HuH-7 (cell line): ENCODE data around the gene TBC1D2B.
A peak's percentile ranks its signal among the peaks of the same experiment; 100 is the strongest.

Experiments used
- DNase-seq: peaks from one replicate; pipeline ENCODE4 v3.0.0; 2011; ENCODE audit warnings: low spot score

Gene TBC1D2B

GRCh38 chr15:78093242-78094020, 15.9 kb upstream of the TBC1D2B start:
- no peak for DNase-seq

- no peak for DNase-seq
Measured at GRCh38 chr15:78092261-78093041, 14.9 kb upstream of the TBC1D2B start, which contains the start of gene SH2D7. TSS of gene SH2D7 (plus strand) at chr15:78092561. CDS start at chr15:78092585, 24 bp downstream.

DNA sequence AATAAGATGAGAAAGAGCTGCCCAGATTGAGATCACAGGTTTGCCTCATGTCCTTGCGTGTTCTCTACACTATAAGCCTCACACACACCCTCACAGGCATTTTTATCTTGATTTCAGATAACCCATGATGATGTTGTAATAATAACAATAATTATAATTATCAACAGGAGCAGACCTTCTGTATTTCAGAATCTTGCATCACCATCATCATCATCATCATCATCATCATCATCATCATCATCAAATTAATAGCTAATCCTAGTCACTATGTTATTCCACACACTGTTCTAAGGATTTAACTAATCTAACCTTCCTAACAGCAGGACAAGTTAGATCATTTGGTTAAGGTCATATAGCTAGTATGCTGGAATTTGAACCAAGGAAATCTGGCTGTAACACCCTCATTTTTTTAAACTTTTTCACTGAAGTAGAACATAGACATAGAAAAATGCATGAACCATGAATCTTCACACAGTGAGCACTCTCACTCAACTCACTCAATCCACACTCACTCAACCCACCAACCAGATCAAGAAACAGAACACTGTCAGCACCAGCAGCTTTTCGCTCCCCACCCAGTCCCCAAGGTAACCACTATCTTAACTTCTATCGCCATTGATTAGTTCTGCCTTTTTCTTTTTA, 13.0 kb upstream of the TBC1D2B start:
- DNase-seq: no peak

DNA sequence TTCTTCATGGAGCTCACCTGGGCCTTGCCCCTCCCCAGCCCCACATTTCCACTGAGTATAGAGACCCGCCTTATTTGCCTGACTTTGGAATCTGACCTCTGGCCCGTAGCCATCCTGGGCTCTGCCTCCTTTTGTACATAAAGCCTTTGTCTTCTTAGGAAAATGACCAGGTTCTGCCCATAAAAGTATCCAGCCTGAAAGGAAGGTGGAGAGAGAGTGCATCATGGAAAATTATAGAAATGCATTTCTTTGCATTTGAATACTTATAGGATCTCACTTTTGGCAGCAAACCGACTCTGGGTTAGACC, 11.2 kb upstream of the TBC1D2B start:
- no peak for DNase-seq

DNA sequence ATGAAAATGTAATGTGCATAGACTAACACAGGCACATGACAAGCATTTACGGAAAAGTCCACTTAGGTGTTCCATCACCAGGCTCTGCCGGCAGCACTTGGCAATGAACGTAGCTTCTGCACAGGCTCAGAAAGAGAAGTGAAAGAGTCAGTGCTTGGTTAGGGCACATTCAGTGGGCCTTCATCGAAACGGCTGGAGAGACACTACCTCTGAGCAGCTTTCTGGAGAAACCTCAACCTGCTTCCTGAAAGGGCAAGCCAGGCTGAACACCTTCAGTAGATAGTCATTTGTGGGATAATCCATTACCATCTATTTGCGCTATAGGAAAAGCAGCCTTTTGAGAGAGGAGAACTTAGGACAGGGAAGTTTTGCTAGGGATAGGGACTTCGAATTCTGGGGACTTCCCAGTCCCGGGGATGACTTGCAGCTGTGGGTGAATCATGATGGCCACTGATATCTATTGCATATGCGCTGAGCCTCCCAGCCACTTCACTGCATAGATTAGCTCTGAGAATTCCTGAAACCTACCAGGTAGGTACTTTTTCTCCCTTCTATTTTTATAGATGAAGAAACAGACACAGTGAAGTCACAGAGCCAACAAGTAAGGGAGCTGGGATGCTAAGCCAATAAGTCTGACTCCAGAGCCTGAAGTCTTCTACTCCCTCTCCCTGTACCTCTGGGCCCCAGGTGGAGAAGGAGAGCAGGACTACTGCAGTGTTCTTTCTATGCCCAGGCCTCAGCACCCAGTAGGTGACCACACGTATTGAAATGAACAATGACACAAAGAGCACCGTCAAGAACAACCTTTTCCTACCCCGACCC, 10.7 kb upstream of the TBC1D2B start:
- DNase-seq: no peak

- no peak for DNase-seq
Measured at GRCh38 chr15:78085928-78086327, 8.4 kb upstream of the TBC1D2B start.

DNA sequence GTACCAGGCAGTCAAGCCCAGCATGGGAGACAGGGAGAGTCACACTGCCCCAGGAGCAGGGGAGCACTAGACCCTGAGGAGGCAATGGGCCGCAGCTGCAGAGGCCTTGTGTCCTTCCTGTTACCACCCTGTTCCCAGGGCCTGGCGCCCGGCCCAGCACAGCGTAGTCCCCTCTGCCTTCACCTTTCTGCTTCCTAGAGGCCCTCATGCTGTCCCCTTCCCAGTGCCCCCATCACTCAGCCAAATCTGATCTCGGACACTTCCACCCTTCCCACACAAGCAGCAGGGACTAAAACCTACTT, 6.9 kb upstream of the TBC1D2B start:
- no peak for DNase-seq

DNA sequence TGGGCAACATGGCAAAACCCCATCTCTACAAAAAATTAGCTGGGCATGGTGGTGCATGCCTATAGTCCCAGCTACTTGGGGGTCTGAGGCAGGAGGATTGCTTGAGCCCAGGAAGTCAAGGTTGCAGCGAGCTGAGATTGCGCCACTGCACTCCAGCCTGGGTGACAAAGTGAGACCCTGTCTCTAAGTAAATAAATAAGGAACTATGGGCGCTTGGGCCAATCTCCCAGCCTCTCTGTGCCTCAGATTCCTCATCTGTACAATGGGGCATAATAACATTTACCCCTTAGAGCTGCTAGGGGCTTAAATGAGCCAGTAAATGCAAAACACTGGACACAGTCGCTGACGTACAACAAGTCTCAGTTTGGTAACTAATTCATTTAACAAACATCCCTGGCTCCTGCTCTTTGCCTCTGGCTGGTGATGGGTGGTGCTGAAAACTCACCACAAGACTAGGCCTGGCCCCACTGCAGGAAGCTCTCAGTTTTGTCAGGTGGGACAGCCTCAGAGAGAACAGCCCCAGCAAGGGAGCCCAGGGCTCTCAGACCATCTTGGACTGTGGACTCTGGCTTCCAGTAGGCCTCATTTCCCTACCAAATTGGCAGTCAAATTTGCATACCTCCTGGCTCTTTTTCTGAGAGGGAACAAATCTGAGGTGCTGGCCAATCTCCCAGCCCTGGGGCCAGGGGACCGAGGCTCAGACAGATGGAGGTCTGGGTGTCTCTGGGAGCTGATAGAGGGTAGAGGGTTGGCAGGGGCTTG, 6.4 kb upstream of the TBC1D2B start:
- DNase-seq: peak; percentile 48

- no peak for DNase-seq
Measured at GRCh38 chr15:78083186-78083585, 5.7 kb upstream of the TBC1D2B start.

DNA sequence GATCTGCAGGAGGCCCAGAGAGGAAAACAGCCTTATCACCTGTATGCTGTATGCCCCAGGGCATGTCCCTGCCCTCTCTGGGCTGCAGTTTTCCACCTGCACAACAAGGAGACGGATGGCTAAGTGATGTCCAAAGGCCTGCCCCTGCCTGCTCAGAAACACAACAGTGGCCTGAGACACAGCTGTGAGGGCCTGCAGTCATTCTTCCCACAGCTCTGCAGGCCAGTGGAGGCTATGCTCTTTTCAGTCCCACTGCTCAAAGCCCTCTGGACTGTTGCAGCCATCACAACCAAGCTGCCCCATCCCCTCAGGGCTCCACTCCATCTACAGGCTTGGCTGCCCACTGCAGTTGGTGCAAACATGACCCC, 5.2 kb upstream of the TBC1D2B start:
- no peak for DNase-seq

DNA sequence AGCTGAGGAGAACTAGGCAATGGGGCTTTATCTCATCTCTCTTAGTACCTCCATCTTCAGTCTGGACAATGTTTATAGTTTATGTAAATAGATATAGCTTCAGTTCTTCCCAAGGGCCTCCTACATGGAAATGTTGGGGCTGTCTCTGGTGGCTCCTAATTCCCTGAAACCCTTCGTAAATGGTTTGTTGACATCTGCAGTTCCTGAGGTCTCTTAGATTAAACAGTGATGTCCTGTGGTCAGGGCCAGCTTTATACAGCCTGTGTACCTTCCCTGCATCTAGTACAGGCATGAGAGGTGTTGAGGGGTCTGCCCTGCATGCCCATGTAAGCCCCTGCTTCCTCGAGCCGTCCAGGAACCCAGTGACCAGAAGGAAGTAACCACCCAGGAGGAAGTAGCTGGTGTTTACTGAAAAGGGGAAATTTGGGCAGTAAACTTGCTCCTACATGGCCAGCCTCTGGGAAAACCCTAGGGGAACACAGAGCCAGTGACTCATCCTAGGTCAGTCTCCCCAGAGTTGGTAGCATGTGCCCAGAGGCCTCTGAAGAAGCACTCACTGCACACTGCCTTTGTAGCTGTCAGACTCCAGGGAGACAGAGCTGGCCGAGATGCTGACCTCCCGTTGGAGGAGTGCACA, 4.7 kb upstream of the TBC1D2B start:
- DNase-seq: no peak

- no peak for DNase-seq
Measured at GRCh38 chr15:78080088-78080460, 2.6 kb upstream of the TBC1D2B start.

DNA sequence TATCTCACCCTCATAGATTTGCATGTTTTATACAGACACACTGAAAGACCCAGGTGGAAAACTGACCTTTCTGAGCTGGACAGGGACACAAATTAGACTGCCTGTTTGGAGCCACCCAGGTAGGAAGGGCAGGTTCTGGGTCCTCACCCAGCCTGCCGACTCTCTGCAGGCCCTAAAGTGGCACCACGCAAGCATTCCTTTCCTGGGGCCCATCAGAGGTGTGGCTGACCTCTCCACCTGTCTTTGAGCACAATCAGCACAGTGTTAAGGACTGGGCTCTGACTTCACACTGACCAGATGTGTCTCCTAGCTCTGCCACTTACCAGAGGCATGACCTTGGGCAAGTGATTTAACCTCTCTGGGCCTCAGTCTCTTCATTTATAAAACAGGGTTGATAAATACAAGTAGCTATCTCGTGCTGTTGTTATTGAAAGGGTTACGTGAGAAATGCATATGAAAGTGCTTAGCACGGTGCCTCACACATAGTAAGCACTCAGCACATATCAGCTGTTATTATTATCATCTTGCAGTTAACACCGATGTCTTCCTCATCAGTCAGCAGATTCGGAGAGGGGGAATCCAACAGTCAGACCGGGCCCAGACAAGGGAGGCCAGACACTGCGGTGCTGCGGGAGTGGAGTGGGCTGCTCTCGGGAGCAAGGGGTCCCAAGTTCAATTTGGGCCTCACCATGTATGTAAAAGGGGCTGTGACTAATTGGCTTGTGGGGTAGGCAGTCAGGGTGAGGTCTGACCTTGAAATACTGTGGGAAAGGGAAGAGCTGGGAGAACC, 2.0 kb upstream of the TBC1D2B start:
- DNase-seq: no peak

DNA sequence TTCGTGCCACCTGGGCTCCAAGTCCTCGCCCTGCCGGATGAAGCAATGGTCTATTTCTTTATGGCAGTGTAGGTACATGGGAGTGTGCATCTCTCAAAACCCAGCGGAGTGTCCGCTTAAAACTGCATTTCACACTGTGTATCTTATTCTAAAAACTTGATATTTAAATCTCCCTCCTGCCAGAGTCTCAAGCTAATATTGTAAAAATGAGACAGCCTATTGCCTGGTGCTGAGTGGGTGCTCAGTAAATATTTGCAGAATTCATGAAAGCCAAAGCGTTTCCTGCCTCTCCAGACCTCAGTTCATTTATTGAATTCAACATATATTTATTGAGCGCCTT, 330 bp upstream of the TBC1D2B start:
- no peak for DNase-seq

- DNase-seq: no peak
Measured at GRCh38 chr15:78076231-78077052, 1.1 kb downstream of the TBC1D2B start.

DNA sequence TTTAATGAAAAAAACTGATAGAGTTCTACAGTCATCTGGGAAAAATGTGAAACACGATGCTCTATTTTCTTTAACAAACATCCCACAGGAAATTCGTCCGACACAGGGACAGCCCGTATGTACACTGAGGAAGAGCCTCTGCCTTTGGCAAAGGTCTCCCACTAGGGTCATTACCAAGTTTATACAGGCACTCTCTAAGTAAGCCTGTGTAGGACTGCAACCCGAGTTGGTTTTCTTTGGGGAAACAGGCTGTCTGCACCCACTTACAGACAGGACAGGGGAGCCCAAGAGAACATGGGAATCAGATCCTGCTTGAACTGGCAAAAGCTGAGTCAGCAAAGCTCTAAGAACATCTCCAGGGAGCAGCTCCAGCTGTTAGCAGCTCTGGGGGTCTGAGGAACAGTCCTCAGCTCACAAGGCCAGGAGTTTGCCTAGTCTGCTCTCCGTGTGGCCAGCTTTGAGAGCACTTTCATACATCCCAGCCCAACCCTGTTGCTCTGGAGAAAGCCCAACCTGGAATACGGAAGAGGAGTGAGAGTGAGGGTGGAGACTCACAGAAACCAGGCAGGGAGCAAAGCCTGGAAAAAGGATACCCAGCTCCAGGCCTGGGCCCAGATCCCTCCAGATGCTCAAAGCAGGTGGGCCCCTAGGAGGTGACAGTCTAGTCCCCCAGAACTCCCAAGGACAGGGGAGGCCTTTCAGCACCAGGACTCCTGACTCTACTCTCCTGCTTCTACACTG, 1.9 kb downstream of the TBC1D2B start:
- no peak for DNase-seq

GRCh38 chr15:78073046-78073787, 4.3 kb downstream of the TBC1D2B start:
- DNase-seq: no peak
